ENCODE results near the gene C6orf52. TPM values are rescaled to one million over a fixed set of nuclear protein-coding genes. Genes with fewer than 3 reads are reported as not detected.

Gene C6orf52
- total RNA-seq, 2 experiments from 2014 or later, result not detected

DNA sequence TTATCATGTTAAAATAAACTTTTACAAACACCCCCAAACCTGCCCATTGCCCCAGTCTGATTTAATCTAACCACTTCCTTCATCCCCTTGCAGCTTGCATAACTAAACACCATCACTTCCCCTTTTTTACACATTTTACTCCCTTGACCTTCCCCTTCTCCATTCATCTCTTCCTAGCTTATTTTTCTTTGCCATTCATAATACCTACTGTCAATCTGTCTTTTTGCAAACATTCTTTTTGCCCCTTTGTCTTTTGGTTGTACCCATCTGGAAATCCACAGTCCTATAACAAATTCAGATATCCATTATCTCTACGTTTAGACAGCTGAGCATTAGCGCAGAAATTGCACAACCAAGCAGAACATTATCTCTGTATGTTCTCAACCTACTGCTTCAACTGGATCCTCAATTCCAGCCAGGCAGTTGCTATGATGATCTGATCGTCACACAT, 51.2 kb downstream of the C6orf52 start:
- Mint-ChIP-seq H3K4me3 (no peak overlapping the region), H3K36me3 (ENCODE audit: low read depth) (no peaks in the 10 kb centered on the region), H3K27ac (no peak overlapping the region), H3K9me3 (no peaks in the 10 kb centered on the region), H3K4me1 (ENCODE audit: low read depth) (peaks cover 13% of the 10 kb centered on the region), H3K27me3 (peaks cover 16% of the 10 kb centered on the region)
- intact Hi-C loops (cut with DNase I, micrococcal nuclease), result no loop called here
- ChIA-PET POLR2A (no interaction called here), CTCF (no interaction called here)
- Histone ChIP-seq H3K4me3 (ENCODE audit: low read length) (no peak overlapping the region), H3K9me3 (ENCODE audit: control insufficient read depth in 1 of 2, insufficient read depth in 1 of 2, low read length in 2 of 2) (no peaks in the 10 kb centered on the region), H3K27me3 (ENCODE audit: control insufficient read depth in 1 of 2, insufficient read depth in 2 of 2, low read length in 2 of 2) (no peaks in the 10 kb centered on the region), H3K36me3 (ENCODE audit: insufficient read depth, low read length) (no peaks in the 10 kb centered on the region), H3K27ac (ENCODE audit: low read depth in 1 of 2, low read length in 2 of 2) (no peak overlapping the region), H3K4me1 (ENCODE audit: insufficient read depth, low read length) (no peaks in the 10 kb centered on the region)
- TF ChIP-seq, protein P1, sequence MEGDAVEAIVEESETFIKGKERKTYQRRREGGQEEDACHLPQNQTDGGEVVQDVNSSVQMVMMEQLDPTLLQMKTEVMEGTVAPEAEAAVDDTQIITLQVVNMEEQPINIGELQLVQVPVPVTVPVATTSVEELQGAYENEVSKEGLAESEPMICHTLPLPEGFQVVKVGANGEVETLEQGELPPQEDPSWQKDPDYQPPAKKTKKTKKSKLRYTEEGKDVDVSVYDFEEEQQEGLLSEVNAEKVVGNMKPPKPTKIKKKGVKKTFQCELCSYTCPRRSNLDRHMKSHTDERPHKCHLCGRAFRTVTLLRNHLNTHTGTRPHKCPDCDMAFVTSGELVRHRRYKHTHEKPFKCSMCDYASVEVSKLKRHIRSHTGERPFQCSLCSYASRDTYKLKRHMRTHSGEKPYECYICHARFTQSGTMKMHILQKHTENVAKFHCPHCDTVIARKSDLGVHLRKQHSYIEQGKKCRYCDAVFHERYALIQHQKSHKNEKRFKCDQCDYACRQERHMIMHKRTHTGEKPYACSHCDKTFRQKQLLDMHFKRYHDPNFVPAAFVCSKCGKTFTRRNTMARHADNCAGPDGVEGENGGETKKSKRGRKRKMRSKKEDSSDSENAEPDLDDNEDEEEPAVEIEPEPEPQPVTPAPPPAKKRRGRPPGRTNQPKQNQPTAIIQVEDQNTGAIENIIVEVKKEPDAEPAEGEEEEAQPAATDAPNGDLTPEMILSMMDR (IDR thresholded peaks at IDR 0.05), result no peak
- peak in 2 of 14 experiments; percentile 13 to 16 for DNase-seq
- ATAC-seq (ENCODE audit: poor library complexity), result no peak

DNA sequence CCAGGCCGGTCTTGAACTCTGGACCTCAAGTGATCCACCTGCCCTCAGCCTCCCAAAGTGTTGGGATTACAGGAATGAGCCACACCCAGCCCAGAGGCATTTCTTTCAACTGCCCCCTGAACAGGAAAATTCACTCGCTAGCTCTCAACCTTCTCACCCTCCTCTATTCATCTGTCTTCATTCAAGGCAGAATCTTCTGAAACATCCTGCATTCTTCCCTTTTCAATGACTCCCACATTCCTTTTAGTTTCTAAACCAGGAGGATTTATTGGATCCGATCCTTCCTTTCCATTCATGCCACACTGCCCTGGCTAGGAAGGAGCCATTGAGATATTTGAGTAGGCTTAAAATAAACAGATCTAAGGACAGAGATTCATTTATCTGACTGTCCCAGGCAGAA, 52.9 kb downstream of the C6orf52 start:
- ATAC-seq (ENCODE audit: poor library complexity) (no peak), DNase-seq (no peak)
- Histone ChIP-seq H3K4me1 (ENCODE audit: insufficient read depth, low read length) (no peaks in the 10 kb centered on the region), H3K27ac (ENCODE audit: low read depth in 1 of 2, low read length in 2 of 2) (no peak overlapping the region), H3K27me3 (ENCODE audit: control insufficient read depth in 1 of 2, insufficient read depth in 2 of 2, low read length in 2 of 2) (no peaks in the 10 kb centered on the region), H3K4me3 (ENCODE audit: low read length) (no peak overlapping the region), H3K9me3 (ENCODE audit: control insufficient read depth in 1 of 2, insufficient read depth in 1 of 2, low read length in 2 of 2) (no peaks in the 10 kb centered on the region), H3K36me3 (ENCODE audit: insufficient read depth, low read length) (no peaks in the 10 kb centered on the region)
- no peaks in the 10 kb centered on the region for H3K36me3 Mint-ChIP-seq (ENCODE audit: low read depth)
- peaks cover 16% of the 10 kb centered on the region for H3K27me3 Mint-ChIP-seq
- POLR2A ChIA-PET, result no interaction called here
- H3K4me3 Mint-ChIP-seq, result no peak overlapping the region
- CTCF ChIA-PET, result no interaction called here
- no peak overlapping the region for H3K27ac Mint-ChIP-seq
- no peaks in the 10 kb centered on the region for H3K9me3 Mint-ChIP-seq
- peaks cover 13% of the 10 kb centered on the region for H3K4me1 Mint-ChIP-seq (ENCODE audit: low read depth)
- TF ChIP-seq, protein P1 (IDR thresholded peaks at IDR 0.05), result no peak
- intact Hi-C loops (cut with DNase I, micrococcal nuclease), result no loop called here

DNA sequence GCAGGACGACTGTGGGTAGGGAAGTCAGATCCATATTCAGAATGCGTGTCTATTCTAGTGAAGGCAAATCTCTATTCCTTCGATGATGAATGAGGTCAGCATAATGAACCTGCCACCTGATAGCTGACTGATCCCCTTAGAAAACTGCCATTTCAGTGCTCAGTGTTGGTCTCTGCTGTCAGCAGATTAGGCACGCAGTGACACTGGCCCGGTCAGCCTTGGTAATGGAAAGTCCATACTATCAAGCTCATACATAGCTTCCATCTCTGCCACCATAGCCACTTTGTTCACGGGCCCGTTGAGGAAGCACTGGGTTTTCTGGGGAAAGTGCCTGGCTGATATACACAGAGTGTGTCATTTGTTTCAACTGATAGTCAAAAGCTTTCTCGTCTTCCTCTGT, 54.0 kb downstream of the C6orf52 start:
- H3K27ac ChIP-seq (ENCODE audit: low read depth in 1 of 2, low read length in 2 of 2), result no peak overlapping the region
- no peaks in the 10 kb centered on the region for H3K4me1 ChIP-seq (ENCODE audit: insufficient read depth, low read length)
- no peak overlapping the region for H3K4me3 ChIP-seq (ENCODE audit: low read length)
- Mint-ChIP-seq H3K9me3 (no peaks in the 10 kb centered on the region), H3K27ac (no peak overlapping the region), H3K27me3 (peaks cover 16% of the 10 kb centered on the region), H3K36me3 (ENCODE audit: low read depth) (no peaks in the 10 kb centered on the region), H3K4me1 (ENCODE audit: low read depth) (peaks cover 13% of the 10 kb centered on the region), H3K4me3 (no peak overlapping the region)
- POLR2A ChIA-PET, result no interaction called here
- no peaks in the 10 kb centered on the region for H3K27me3 ChIP-seq (ENCODE audit: control insufficient read depth in 1 of 2, insufficient read depth in 2 of 2, low read length in 2 of 2)
- CTCF ChIA-PET, result no interaction called here
- TF ChIP-seq, protein P1 (IDR thresholded peaks at IDR 0.05), result no peak
- intact Hi-C loops (cut with DNase I, micrococcal nuclease), result no loop called here
- no peaks in the 10 kb centered on the region for H3K36me3 ChIP-seq (ENCODE audit: insufficient read depth, low read length)
- ATAC-seq (ENCODE audit: poor library complexity), result no peak
- no peaks in the 10 kb centered on the region for H3K9me3 ChIP-seq (ENCODE audit: control insufficient read depth in 1 of 2, insufficient read depth in 1 of 2, low read length in 2 of 2)
- DNase-seq, result no peak
